DOHH2 (cell line): Measurements from ENCODE around the gene KRTAP9-3.
"Not testable (repeated sequence)": the region's sequence is repeated elsewhere in the genome, so short reads cannot be mapped to it uniquely, and the experiment has no call there.

Experiments
- H3F3A ChIP-seq: fragments of 200-600 bp; sonication (generic), shearing (Covaris generic); 2 replicates; pipeline ENCODE4 v1.6.0; 2016; ENCODE audit warnings: antibody characterized with exemption, mild to moderate bottlenecking; ENCODE audit not compliant: control insufficient read depth, insufficient read depth
- H3K27ac ChIP-seq: fragments of 200-600 bp; sonication (generic); 2 replicates; pipeline ENCODE4 v1.5.1; 2014; ENCODE audit warnings: low read depth, mild to moderate bottlenecking, low read length, moderate library complexity
- H3K27me3 ChIP-seq: fragments of 200-600 bp; sonication (generic); 2 replicates; pipeline ENCODE4 v1.6.1; 2014; ENCODE audit warnings: mild to moderate bottlenecking, low read length, mixed read lengths; ENCODE audit not compliant: control insufficient read depth
- H3K36me3 ChIP-seq: fragments of 200-600 bp; sonication (generic); 2 replicates; pipeline ENCODE4 v1.6.1; 2014; ENCODE audit warnings: mild to moderate bottlenecking, low read length, moderate library complexity, mixed read lengths; ENCODE audit not compliant: control insufficient read depth
- H3K4me1 ChIP-seq: fragments of 200-600 bp; sonication (generic); 2 replicates; pipeline ENCODE4 v1.6.1; 2014; ENCODE audit warnings: mild to moderate bottlenecking, low read length, mixed read lengths; ENCODE audit not compliant: control insufficient read depth
- H3K4me2 ChIP-seq: fragments of 200-600 bp; sonication (generic); 2 replicates; pipeline ENCODE4 v1.6.0; 2014; ENCODE audit warnings: mild to moderate bottlenecking, low read length, moderate library complexity
- H3K4me3 ChIP-seq: fragments of 200-600 bp; sonication (generic); 2 replicates; pipeline ENCODE4 v1.5.1; 2014; ENCODE audit warnings: mild to moderate bottlenecking, low read length, mixed read lengths
- H3K79me2 ChIP-seq: fragments of 200-600 bp; sonication (generic); 2 replicates; pipeline ENCODE4 v1.6.1; 2014; ENCODE audit warnings: mild to moderate bottlenecking, low read length, mixed read lengths; ENCODE audit not compliant: control insufficient read depth
- H3K9me2 ChIP-seq: fragments of 200-600 bp; sonication (generic); replicated peaks from 2 replicates; pipeline ENCODE4 v1.6.1; 2014; ENCODE audit warnings: mild to moderate bottlenecking, low read length, mixed read lengths; ENCODE audit not compliant: control insufficient read depth
- H3K9me3 ChIP-seq: fragments of 200-600 bp; sonication (generic); 2 replicates; pipeline ENCODE4 v1.6.1; 2014; ENCODE audit warnings: antibody characterized with exemption, low read length, mixed read lengths; ENCODE audit not compliant: control insufficient read depth, insufficient read depth
- H4K20me1 ChIP-seq: fragments of 200-600 bp; sonication (generic); 2 replicates; pipeline ENCODE4 v1.6.0; 2014; ENCODE audit warnings: low read depth, mild to moderate bottlenecking, antibody characterized with exemption, low read length, moderate library complexity; ENCODE audit not compliant: control insufficient read depth, insufficient read depth
- CTCF ChIP-seq: fragments of 200-600 bp; sonication (generic); IDR thresholded peaks from one replicate; pipeline ENCODE4 v1.5.1; 2014; ENCODE audit warnings: antibody characterized with exemption, mild to moderate bottlenecking, low read depth, low read length; ENCODE audit not compliant: poor library complexity, severe bottlenecking
- EZH2phosphoT487 ChIP-seq: fragments of 200-600 bp; sonication (generic); IDR thresholded peaks from 2 replicates; pipeline ENCODE4 v1.6.1; 2017; ENCODE audit warnings: borderline replicate concordance, mild to moderate bottlenecking, antibody characterized with exemption, low read length, moderate library complexity, mixed read lengths

Gene KRTAP9-3

DNA sequence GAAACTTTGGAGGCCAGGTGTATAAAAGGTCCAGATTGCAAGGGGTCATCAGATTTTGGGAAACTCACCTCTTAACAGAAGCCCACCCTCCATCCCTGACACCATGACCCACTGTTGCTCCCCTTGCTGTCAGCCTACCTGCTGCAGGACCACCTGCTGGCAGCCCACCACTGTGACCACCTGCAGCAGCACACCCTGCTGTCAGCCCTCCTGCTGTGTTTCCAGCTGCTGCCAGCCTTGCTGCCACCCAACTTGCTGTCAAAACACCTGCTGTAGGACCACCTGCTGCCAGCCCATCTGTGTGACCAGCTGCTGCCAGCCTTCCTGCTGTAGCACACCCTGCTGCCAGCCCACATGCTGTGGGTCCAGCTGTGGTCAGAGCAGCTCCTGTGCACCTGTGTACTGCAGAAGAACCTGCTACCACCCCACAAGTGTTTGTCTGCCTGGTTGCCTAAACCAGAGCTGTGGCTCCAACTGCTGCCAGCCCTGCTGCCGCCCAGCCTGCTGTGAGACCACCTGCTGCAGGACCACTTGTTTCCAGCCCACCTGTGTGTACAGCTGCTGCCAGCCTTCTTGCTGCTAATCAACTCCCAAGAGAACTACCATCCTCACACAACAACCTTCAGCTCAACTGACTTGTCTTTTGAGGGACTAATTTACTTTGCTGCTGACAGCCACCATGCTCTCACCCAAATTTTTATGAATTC, at the start of gene KRTAP9-3:
Gene KRTAP9-3, plus strand, starts transcription at position 51 of the 707 bp plus-strand sequence. Its CDS starts 53 bp downstream, at position 104.
- H3K36me3 ChIP-seq, H3K27ac ChIP-seq, H3F3A ChIP-seq, H3K9me3 ChIP-seq, H3K4me1 ChIP-seq, H3K9me2 ChIP-seq, H3K79me2 ChIP-seq, H3K4me3 ChIP-seq, H3K4me2 ChIP-seq, H3K27me3 ChIP-seq, H4K20me1 ChIP-seq: not testable (repeated sequence)

- H3F3A ChIP-seq = no peaks in the 10 kb centered on the region
- H3K4me2 ChIP-seq = no peak within 1 kb of the TSS
- no peak within 1 kb of the TSS for H3K27ac ChIP-seq
- no peaks in the 10 kb centered on the region for H3K79me2 ChIP-seq
- H3K9me3 ChIP-seq = no peaks in the 10 kb centered on the region
- H3K27me3 ChIP-seq = peaks cover 4% of the 10 kb centered on the region; the same call in 1 of the 2 replicates
- H4K20me1 ChIP-seq = no peaks in the 10 kb centered on the region
- TF ChIP-seq CTCF (no peak), EZH2phosphoT487 (no peak)
- H3K9me2 ChIP-seq = no peaks in the 10 kb centered on the region
- H3K36me3 ChIP-seq = no peaks in the 10 kb centered on the region
- no peaks in the 10 kb centered on the region for H3K4me1 ChIP-seq
- H3K4me3 ChIP-seq = no peak within 1 kb of the TSS
Observed at GRCh38 chr17:41184480-41184961, 47.7 kb upstream of the KRTAP9-3 start, which contains the start of gene KRTAP4-1. Gene KRTAP4-1, minus strand, starts transcription at chr17:41184911. Its CDS starts 57 bp downstream, at chr17:41184854.

GRCh38 chr17:41185001-41185400, 47.2 kb upstream of the KRTAP9-3 start:
- Histone ChIP-seq H4K20me1 (no peaks in the 10 kb centered on the region), H3K9me3 (no peaks in the 10 kb centered on the region), H3K27me3 (peaks cover 4% of the 10 kb centered on the region; the same call in 1 of the 2 replicates), H3K4me3 (no peak overlapping the region), H3K27ac (no peak overlapping the region), H3K9me2 (no peaks in the 10 kb centered on the region), H3K4me1 (no peaks in the 10 kb centered on the region), H3K4me2 (no peak overlapping the region), H3K36me3 (no peaks in the 10 kb centered on the region), H3F3A (no peaks in the 10 kb centered on the region), H3K79me2 (no peaks in the 10 kb centered on the region)
- TF ChIP-seq EZH2phosphoT487 (no peak), CTCF (no peak)

DNA sequence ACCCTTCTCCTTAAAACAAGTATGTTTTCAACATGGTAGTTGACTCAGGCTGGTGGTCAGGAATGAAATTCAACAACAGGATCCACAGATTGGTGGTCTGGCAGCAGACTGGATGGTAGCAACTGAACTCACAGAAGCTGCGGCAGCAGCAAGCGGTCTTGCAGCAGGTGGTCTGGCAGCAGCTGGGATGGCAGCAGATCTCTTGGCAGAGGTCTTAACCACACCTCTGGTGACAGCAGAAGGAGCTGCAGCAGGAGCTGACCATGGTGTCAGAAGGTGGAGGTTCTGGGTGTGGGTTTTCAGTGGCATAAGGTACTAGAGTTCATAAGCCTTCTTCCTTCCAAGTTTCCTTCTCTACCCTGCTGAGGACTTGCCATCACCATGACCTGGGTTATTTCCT, 45.4 kb upstream of the KRTAP9-3 start:
- H3K27me3 ChIP-seq = peaks cover 4% of the 10 kb centered on the region; the same call in 1 of the 2 replicates
- H3K27ac ChIP-seq = no peak overlapping the region
- no peaks in the 10 kb centered on the region for H3F3A ChIP-seq
- H3K9me2 ChIP-seq = no peaks in the 10 kb centered on the region
- no peaks in the 10 kb centered on the region for H3K4me1 ChIP-seq
- TF ChIP-seq EZH2phosphoT487 (no peak), CTCF (no peak)
- no peak overlapping the region for H3K4me2 ChIP-seq
- H4K20me1 ChIP-seq = no peaks in the 10 kb centered on the region
- H3K79me2 ChIP-seq = no peaks in the 10 kb centered on the region
- H3K4me3 ChIP-seq = no peak overlapping the region
- H3K36me3 ChIP-seq = no peaks in the 10 kb centered on the region
- H3K9me3 ChIP-seq = no peaks in the 10 kb centered on the region

DNA sequence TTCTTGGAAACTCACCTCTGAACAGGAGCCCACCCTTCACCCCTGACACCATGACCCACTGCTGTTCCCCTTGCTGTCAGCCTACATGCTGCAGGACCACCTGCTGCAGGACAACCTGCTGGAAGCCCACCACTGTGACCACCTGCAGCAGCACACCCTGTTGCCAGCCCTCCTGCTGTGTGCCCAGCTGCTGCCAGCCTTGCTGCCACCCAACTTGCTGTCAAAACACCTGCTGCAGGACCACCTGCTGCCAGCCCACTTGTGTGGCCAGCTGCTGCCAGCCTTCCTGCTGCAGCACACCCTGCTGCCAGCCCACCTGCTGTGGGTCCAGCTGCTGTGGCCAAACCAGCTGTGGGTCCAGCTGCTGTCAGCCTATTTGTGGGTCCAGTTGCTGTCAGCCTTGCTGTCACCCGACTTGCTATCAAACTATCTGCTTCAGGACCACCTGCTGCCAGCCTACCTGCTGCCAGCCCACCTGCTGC, 42.4 kb upstream of the KRTAP9-3 start, which contains the start of gene KRTAP9-1:
Gene KRTAP9-1, plus strand, starts transcription at position 51 of the 482 bp plus-strand sequence. Its CDS starts 0 bp downstream, at position 51.
- not testable (repeated sequence) for H3K9me2 ChIP-seq, H3K4me3 ChIP-seq, H3K79me2 ChIP-seq, H3K9me3 ChIP-seq, H3K4me1 ChIP-seq, H3F3A ChIP-seq, H3K4me2 ChIP-seq, H3K27ac ChIP-seq, H3K27me3 ChIP-seq, H3K36me3 ChIP-seq, H4K20me1 ChIP-seq
